H1 (cell line): Measurements from ENCODE around the gene NOL8. TPM values are rescaled to one million over a fixed set of nuclear protein-coding genes. Genes with fewer than 3 reads are reported as not detected.

Source experiments
- ATF3 ChIP-seq: IDR thresholded peaks from 2 replicates; pipeline ENCODE4 v1.6.1; 2011; ENCODE audit warnings: low read depth, mild to moderate bottlenecking, low read length; ENCODE audit not compliant: insufficient read depth
- CHD1 ChIP-seq: IDR thresholded peaks from 2 replicates; pipeline ENCODE4 v1.6.1; 2012; ENCODE audit warnings: low read depth, low read length, improper control_type of control experiment
- CREB1 ChIP-seq: IDR thresholded peaks from 2 replicates; pipeline ENCODE4 v1.6.1; 2012; ENCODE audit warnings: inconsistent platforms
- EZH2 ChIP-seq: fragments of 200-600 bp; sonication (generic); IDR thresholded peaks from 2 replicates; pipeline ENCODE4 v1.7.1; 2012; ENCODE audit warnings: low read depth, mild to moderate bottlenecking, moderate library complexity, low read length, inconsistent platforms; ENCODE audit not compliant: severe bottlenecking
- KDM1A ChIP-seq: fragments of 200-600, 300-600 bp; sonication (generic); IDR thresholded peaks from 2 replicates; pipeline ENCODE4 v1.7.1; 2016; ENCODE audit warnings: mild to moderate bottlenecking, low read length, borderline replicate concordance
- KDM5A ChIP-seq: fragments of 200-600 bp; IDR thresholded peaks from 2 replicates; pipeline ENCODE4 v1.7.1; 2012; ENCODE audit warnings: mild to moderate bottlenecking, low read length, inconsistent platforms, mixed read lengths
- NRF1 ChIP-seq: IDR thresholded peaks from 2 replicates; pipeline ENCODE4 v1.6.1; 2011; ENCODE audit warnings: mild to moderate bottlenecking, low read depth, low read length, improper control_type of control experiment
- POLR2AphosphoS5 ChIP-seq: IDR thresholded peaks from 2 replicates; pipeline ENCODE4 v1.6.1; 2011; ENCODE audit warnings: low read depth, low read length
- SIRT6 ChIP-seq: IDR thresholded peaks from one replicate; pipeline ENCODE4 v1.7.1; 2012; ENCODE audit warnings: low read length, inconsistent platforms
- SP4 ChIP-seq: IDR thresholded peaks from 2 replicates; pipeline ENCODE4 v1.6.1; 2012; ENCODE audit warnings: low read length, inconsistent platforms
- polyA plus RNA-seq, 7 experiments: library from polyadenylated mRNA; depleted of rRNA in 3 of 7; stranded (reverse) in 5 of 7; unstranded in 2 of 7; fragments of >200 nt in 5 of 7; fragments of 200-250 nt in 2 of 7; gene quantifications; 1 replicate in 5 of 7; 2 replicates in 1 of 7; 4 replicates in 1 of 7; pipeline versions ENCODE4 v1.2.1 to v1.2.3, GENCODE V29; 2011 to 2013; ENCODE audit warnings: missing spikeins in 2 of 7, mixed read lengths in 2 of 7
- total RNA-seq: library from RNA; stranded (reverse); fragmentation: NEBNext Ultra II Directional; extraction: Animal tissue kit (Norgen Biotek cat#: 25700); gene quantifications from 2 replicates; pipeline ENCODE4 v1.2.1, GENCODE V29; 2021
- TF ChIP-seq, protein P1 (sequence below): fragments of 300-600 bp; sonication (generic); IDR thresholded peaks from 2 replicates; pipeline ENCODE4 v1.7.1; 2012; ENCODE audit warnings: low read length, moderate library complexity, mild to moderate bottlenecking, inconsistent platforms; ENCODE audit not compliant: insufficient replicate concordance
- TF ChIP-seq, protein P2 (sequence below): IDR thresholded peaks from 2 replicates; pipeline ENCODE4 v1.6.1; 2012; ENCODE audit warnings: inconsistent platforms

NOL8 gene
- total and polyA plus RNA-seq, 2 of the 8 experiments (the other 6 are each of a cell fraction or from before 2014, with no cell fraction given) = 6.2 to 30.4 TPM

DNA sequence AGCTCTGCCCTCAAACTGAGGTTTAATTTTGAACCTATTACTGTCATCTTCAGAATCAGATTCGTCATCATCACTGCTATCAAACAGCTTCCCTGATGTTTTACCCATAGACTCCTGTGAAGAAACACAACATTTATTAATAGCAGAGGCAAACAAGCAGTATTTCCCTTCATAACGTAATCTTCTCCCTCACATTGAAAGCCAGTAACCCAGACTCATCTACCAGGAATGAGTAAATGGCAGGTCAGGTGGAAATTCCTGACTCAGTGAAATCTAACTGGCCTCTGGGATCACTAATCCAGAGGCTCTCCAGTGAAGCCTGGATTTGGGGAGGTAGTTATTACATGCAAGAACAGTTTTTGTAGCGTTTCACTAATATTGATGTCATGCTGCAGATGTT is 14.6 kb downstream of the NOL8 start (continued):
- TF ChIP-seq, protein P1, sequence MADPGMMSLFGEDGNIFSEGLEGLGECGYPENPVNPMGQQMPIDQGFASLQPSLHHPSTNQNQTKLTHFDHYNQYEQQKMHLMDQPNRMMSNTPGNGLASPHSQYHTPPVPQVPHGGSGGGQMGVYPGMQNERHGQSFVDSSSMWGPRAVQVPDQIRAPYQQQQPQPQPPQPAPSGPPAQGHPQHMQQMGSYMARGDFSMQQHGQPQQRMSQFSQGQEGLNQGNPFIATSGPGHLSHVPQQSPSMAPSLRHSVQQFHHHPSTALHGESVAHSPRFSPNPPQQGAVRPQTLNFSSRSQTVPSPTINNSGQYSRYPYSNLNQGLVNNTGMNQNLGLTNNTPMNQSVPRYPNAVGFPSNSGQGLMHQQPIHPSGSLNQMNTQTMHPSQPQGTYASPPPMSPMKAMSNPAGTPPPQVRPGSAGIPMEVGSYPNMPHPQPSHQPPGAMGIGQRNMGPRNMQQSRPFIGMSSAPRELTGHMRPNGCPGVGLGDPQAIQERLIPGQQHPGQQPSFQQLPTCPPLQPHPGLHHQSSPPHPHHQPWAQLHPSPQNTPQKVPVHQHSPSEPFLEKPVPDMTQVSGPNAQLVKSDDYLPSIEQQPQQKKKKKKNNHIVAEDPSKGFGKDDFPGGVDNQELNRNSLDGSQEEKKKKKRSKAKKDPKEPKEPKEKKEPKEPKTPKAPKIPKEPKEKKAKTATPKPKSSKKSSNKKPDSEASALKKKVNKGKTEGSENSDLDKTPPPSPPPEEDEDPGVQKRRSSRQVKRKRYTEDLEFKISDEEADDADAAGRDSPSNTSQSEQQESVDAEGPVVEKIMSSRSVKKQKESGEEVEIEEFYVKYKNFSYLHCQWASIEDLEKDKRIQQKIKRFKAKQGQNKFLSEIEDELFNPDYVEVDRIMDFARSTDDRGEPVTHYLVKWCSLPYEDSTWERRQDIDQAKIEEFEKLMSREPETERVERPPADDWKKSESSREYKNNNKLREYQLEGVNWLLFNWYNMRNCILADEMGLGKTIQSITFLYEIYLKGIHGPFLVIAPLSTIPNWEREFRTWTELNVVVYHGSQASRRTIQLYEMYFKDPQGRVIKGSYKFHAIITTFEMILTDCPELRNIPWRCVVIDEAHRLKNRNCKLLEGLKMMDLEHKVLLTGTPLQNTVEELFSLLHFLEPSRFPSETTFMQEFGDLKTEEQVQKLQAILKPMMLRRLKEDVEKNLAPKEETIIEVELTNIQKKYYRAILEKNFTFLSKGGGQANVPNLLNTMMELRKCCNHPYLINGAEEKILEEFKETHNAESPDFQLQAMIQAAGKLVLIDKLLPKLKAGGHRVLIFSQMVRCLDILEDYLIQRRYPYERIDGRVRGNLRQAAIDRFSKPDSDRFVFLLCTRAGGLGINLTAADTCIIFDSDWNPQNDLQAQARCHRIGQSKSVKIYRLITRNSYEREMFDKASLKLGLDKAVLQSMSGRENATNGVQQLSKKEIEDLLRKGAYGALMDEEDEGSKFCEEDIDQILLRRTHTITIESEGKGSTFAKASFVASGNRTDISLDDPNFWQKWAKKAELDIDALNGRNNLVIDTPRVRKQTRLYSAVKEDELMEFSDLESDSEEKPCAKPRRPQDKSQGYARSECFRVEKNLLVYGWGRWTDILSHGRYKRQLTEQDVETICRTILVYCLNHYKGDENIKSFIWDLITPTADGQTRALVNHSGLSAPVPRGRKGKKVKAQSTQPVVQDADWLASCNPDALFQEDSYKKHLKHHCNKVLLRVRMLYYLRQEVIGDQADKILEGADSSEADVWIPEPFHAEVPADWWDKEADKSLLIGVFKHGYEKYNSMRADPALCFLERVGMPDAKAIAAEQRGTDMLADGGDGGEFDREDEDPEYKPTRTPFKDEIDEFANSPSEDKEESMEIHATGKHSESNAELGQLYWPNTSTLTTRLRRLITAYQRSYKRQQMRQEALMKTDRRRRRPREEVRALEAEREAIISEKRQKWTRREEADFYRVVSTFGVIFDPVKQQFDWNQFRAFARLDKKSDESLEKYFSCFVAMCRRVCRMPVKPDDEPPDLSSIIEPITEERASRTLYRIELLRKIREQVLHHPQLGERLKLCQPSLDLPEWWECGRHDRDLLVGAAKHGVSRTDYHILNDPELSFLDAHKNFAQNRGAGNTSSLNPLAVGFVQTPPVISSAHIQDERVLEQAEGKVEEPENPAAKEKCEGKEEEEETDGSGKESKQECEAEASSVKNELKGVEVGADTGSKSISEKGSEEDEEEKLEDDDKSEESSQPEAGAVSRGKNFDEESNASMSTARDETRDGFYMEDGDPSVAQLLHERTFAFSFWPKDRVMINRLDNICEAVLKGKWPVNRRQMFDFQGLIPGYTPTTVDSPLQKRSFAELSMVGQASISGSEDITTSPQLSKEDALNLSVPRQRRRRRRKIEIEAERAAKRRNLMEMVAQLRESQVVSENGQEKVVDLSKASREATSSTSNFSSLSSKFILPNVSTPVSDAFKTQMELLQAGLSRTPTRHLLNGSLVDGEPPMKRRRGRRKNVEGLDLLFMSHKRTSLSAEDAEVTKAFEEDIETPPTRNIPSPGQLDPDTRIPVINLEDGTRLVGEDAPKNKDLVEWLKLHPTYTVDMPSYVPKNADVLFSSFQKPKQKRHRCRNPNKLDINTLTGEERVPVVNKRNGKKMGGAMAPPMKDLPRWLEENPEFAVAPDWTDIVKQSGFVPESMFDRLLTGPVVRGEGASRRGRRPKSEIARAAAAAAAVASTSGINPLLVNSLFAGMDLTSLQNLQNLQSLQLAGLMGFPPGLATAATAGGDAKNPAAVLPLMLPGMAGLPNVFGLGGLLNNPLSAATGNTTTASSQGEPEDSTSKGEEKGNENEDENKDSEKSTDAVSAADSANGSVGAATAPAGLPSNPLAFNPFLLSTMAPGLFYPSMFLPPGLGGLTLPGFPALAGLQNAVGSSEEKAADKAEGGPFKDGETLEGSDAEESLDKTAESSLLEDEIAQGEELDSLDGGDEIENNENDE = no peak
- TF ChIP-seq NRF1 (no peak), KDM5A (no peak), CHD1 (no peak), SIRT6 (no peak), EZH2 (no peak), POLR2AphosphoS5 (no peak), CREB1 (no peak), SP4 (no peak), ATF3 (no peak), KDM1A (no peak)
- TF ChIP-seq, protein P2, sequence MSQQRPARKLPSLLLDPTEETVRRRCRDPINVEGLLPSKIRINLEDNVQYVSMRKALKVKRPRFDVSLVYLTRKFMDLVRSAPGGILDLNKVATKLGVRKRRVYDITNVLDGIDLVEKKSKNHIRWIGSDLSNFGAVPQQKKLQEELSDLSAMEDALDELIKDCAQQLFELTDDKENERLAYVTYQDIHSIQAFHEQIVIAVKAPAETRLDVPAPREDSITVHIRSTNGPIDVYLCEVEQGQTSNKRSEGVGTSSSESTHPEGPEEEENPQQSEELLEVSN = no peak
